ENCODE measurements around the gene SMIM23.
"Not testable (repeated sequence)": the region's sequence is repeated elsewhere in the genome, so short reads cannot be mapped to it uniquely, and the experiment has no call there.

The SMIM23 gene

DNA sequence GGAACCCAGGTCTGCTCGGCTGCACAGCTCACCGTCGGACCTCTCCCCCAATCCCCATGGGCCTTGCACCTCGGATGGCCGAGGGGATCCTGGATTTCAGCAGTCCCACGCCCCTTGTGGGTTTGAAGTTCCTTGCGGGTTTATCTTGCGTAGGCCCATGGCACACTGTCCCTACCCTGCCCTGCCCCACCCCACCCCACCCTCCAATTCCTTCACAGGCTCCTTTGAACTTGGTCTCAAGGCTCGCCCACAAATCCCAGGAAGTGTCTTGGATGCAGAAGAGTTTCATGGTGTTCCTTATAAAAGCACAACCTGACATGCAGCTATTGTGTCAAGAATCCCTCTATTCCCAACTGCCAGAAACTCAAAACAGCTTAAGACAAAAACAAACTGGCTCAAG, 11.2 kb upstream of the SMIM23 start:
- no peak for DNase-seq

DNA sequence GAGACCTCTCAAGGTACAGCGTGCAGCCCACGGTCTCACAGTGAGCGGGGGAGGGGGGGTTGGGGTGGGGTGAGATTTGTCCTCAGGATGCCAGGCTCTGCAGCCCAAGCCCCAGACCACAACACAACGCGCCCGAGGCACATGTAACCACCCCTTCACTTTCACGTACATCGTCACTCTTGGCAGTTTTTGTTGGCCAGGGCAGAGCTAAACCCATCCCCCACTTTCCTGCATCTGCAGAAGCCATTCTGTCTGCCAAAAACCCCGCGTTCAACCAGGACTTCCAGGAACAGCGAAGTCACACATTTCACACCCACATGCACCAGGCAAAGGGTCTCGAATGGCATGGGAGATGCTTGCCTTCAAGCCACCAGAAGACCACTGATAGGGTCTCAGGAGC, 9.4 kb upstream of the SMIM23 start:
- no peak for DNase-seq

DNA sequence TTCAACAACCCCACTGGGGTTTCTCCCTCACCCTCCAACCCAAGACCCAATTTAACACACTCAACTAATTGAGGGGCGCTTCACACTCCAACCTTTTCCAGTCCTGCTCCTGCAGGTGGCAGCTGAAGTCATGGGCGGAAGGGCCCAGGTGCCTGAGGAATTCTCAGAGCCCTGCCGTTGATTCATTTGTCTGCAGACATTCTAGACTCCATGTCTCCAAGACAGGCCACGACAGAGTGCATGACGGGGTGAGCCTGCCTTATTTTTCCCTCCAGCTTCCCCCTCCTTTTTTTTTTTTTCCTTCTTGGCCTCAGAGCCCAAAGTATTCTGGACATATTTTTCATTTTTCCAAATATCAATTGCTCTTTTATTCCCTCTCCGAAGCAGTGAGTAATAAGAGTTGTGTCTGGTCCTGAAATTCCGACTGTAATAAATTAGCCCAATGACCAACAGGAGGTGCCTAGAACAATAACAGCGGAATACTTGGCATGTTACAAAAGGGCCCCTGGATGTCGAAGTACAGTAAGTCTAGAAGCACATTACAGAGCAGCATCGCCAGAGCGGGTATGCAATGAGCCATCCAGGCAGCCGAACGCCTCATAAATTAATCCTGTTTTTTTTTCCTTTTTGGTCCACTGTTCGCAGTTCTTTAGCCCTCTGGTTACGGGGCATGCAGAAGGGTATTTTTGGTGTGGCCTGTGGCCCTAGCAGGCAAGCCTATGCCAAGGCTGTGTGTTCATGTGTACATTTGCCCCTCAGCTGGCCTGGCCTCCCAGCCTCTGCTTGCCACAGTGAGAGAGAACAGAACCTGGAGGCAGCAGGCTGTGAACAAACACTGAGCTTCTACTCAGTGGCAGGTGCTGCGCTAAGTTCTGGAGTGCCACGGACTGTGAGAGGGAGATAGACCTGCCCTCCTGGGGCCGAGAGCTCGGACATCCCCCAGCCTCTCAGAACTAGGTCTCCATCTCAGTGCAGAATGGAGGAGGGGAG, 8.6 kb upstream of the SMIM23 start:
- no peak for DNase-seq

DNA sequence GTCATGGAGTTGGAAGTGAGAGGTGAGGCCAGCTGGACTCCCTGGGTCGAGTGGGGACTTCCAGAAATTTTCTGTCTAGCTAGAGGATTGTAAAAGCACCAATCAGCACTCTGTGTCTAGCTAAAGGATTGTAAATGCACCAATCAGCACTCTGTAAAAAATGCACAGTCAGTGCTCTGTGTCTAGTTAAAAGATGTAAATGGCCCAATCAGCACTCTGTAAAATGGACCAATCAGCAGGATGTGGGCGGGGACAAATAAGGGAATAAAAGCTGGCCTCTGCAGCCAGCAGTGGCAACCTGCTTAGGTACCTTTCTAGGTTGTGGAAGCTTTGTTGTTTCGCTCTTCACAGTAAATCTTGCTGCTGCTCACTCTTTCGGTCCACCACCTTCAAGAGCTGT, 3.9 kb upstream of the SMIM23 start:
- not testable (repeated sequence) for DNase-seq

DNA sequence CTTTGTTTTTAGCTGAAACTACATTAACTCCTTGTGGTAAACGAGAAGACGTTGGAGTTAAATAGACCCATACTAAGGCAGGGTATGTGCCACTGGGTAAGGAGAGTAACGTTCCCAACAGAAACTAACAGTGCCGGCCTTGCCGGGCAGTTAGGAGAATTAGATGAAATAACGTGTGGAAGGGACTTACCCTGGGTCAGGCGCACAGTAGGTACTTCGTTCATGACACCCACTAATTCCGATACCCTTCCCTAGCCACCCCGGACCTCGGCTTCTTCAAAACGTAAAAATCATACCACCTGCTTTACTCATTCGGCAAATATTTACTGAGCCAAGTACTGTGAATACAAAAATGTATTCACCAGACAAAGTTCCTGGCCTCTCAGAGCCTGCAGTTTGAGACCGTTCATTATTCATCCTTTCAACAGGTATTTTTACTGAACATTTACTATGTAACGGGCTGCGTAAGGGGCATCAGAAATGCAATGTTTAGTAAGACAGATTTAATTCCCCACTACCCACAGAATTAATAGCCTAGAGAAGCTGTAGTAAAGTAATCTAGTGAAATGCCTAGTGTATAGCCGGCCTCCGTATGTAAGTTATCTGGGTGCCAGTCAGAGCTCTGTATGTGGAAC, 3.2 kb upstream of the SMIM23 start:
- DNase-seq: no peak

DNA sequence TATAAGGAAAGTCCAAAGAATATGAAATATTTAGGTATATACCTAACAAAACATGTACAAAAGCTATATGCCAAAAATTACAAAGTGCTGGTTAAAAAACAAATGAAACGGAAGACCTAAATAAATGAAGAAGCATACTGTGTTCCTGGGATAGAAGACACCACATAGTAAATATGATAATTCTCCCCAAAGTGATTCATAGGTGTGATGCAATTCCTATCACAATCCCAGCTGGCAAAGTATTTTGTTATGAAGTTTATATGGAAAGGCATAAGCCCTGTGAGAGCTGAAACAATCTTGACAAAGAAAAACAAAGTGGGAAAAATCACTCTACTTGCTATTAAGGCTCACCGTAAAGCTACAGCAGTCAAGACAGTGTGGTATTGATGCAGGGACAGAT, 2.6 kb upstream of the SMIM23 start:
- no peak for DNase-seq

DNA sequence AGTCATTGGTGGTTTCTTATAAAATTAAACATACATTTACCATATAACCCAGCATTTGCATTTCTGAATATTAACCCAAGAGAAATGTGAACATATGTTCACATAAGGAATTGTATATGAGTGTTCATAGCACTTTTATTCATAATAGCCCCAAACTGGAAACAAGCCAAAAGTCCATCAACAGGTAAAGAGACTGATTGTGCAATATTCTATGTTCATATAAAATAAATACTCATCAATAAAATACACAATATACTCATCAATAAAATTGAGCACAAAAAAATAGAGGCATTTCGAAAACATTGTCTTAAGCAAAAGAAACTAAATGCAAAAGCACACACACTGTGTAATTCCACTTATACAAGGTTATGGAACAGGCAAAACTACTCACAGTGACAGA, 3.7 kb downstream of the SMIM23 start:
- no peak for DNase-seq

DNA sequence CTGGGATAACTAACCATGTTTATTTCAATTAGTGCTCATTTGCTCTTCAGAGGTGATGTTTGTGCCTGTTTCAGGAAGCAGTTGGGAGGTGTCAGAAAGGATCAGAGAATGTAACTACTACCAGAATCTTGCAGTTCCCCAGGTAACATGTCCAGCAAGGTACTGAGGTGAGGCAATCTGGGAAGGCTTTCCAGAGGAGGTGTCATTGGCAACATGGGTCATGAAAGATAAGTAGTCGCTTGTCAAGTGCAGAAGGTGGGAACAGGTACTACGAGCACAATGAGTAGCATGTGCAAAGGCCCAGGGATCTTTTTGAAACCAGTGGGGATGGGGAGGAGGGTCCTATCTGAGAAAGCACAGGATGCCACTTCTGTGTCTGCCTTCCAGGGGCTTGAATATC, 4.8 kb downstream of the SMIM23 start:
- no peak for DNase-seq

DNA sequence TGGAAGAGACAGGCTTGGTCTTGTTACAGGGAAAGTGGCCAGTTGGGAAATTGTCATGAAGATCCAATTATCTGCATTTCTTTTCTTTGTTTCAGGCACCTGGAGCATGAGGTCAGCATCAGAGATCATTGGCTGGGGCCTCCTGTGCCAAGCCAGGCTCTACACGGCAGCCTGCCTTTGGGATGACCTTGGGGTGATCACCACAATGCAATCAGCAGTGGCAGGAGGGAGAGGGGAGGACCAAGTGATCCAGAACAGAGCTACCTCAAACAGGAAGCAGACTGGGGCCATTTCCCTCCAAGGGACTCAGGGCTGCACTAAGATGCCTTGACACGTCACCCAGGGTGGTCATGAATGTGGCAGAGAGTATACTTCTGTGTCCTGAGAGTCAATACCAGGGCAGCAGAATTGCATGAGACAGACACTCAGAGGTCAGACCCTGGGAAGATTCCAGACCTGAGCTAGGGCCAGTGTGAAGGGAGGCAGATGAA, 8.9 kb downstream of the SMIM23 start:
- no peak for DNase-seq

DNA sequence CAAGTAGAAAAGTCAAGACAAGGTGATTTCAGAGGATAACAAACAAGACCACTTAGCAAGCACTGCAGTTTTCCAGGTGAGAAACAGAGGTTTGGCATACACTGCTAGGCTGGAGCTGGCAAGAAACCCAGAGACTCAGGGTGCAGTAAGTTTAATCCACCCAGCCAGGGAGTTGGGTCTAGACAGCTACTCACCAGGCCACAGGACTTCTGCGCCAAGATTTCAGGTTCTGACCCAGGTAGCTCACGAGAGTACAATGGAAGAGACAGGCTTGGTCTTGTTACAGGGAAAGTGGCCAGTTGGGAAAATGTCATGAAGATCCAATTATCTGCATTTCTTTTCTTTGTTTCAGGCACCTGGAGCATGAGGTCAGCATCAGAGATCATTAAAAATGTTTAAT, 9.8 kb downstream of the SMIM23 start:
- DNase-seq: no peak

DNA sequence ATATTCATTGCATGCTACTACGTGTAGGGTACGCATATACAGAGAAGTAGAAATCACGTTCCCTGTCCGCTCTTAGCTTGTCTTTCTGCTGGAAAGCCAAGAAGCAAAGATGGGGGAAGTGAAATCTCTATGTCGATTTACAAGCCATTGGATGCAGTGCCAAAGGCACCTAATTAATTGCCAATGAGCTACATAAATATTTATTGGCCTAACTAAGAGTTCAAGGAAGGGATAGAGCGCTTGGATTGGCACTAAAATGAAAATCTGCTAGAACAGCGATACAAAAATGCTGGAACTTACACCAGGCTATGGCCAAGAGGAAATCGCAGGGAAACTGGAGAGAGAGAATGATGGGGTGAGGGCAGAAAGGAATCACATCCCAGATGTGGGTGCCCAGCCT, 10.8 kb downstream of the SMIM23 start:
- DNase-seq: no peak

DNA sequence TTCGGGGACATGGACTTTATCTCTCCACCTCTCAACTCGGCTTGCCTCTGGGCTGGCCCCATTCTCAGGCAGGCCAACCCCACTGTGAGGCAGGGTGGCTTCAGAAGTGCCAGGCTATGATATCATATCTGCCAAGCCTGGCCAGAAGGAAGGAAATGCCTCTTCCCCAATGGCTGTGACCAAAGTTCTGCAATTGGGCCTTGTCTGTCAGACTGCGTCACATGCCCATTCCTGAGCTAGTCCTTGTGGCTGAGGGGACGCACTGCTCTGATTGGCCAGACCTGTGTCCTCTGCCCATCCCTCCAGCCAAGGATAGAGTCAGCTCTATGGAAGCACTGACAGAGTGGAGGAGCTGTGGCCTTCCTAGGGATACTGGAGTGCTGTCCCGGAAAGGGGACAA, 11.9 kb downstream of the SMIM23 start:
- no peak for DNase-seq

DNA sequence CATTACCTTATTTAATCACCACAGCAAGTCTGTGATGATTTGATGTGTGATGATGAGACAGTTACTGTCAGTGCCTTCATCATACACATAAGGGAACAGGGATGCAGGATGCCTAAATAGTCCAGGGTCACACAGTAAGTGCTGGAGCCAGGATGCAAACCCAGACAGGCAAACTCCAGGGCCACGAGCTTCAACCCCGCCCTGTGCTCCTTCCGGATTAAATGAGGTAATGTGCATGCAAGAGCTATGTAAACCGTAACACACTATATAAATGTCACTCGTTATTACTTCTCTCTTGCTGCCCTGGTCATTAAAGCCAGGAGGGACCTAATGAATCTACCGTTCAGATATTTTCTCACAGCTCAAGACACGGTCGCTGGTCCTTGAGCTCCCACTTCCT, 12.8 kb downstream of the SMIM23 start:
- no peak for DNase-seq

DNA sequence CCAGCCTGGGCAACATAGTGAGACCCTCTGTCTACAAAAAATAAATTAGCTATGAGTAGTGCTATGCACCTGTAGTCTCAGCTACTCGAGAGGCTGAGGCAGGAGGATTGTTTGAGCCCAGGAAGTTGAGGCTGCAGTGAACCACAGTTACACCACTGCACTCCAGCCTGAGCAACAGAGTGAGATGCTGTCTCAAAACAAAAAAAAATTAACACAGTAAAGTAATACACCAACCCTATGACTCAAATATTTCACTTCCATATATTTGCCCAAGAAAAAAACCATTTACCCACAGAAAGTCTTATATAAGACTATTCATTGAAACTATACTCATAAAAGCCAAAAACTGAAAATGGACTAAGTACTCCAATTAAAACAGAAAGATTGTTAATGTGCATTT, 16.2 kb downstream of the SMIM23 start:
- DNase-seq: no peak

DNA sequence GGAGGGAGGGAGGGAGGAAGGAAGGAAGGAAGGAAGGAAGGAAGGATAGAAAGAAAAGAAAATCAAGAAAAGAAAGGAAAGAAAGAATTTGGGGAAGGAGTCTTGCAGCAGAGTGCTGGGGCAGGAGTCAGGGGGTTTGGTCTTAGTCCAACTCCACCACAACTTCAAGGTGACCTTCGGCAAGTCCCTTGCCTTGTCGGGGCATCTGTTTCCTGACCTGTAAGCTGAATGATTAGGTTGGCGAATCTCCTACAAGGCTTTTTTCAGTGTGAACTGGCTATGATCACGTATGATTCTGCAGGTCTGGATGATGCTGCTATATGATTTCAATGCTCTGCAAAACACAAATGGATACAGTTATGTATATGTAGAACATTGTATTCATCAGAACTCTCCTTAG, 20.1 kb downstream of the SMIM23 start:
- DNase-seq: no peak

DNA sequence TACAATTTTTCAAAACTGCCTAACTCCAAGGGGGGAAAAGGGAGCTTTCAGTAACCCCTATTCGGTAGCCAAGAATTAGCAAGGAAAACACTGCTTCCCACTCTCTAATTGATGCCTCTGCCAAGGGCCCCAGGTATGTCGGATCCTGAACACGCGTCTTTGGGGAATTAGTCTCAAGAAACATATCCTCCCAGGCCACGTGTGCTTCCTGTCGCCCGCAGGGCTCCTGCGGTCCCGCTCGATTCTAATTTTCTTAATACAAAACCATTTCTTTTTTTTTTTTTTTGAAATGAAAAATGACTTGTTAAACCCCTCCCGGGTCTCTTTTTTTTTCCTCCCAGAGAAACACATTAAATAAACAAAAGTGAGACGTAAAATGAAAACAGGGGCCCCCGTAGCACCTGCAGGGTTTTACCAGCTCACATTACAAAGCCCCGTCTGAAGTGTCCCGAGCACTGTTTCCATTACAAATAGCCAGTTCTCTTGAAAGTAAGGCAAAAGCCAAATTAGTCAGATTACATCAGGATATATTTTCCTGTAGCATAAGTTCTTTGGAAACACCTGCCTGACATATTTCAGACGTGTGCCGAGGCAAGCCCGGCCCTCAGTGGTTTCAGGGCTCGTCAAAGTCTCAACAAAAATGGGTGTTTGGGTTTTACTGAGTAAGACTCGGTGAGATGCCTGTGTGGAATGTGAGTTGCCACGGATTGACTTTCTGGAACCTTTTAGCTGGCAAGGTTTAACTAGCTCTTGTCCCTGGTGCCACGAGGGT, 21.5 kb downstream of the SMIM23 start:
- DNase-seq: no peak

DNA sequence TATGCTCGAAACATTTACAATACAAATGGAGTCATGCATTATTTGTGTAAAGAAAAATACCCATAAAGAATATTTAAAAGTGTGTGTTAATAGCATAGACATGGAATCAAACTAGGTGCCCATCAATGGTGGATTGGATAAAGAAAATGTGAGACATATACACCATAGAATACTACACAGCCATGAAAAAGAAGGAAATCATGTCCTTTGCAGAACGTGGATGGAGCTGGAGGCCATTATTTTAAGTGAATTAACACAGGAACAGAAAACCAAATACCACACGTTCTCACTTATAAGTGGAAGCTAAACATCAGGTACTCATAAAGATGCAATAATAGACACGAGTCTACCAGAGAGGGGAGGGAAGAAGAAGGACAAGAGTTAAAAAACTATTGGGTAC, 22.8 kb downstream of the SMIM23 start:
- no peak for DNase-seq

DNA sequence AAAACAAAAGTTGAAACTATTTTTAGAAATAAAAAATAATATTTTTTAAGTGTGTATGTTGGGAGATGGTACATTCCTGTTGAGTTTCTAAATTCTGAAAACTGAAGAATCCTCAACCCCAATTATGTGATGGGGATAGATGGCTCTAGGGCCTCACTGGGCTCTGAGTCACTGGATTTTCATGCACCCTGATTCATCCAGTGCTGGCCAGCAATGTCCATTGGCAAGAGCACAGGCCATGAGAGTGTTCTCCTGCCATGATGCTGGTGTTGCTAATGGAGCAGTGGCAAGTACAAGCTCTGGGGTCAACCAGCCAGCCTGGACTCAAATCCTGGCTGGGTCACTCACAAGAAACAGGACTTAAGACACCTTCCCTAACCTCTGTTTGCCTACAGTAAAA, 23.3 kb downstream of the SMIM23 start:
- no peak for DNase-seq

DNA sequence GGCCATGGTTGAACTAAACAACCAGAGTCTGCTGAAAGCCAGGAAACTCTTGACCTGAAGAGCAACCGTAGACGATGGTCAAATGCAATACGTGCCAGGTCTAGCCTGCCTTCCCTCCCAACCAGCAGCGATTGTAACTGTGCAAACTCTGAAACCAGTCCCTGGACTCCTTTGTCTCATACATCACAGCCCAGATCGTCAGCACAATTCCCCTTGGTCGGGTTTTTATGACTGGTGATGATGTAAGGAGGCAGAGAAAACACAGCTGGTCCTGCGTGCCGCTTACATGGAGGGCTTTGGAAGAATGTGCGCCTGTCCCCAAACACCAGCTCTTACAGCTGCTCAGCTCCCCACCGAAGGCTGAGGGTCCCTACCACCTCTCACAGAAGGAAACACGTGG, 24.6 kb downstream of the SMIM23 start:
- no peak for DNase-seq

DNA sequence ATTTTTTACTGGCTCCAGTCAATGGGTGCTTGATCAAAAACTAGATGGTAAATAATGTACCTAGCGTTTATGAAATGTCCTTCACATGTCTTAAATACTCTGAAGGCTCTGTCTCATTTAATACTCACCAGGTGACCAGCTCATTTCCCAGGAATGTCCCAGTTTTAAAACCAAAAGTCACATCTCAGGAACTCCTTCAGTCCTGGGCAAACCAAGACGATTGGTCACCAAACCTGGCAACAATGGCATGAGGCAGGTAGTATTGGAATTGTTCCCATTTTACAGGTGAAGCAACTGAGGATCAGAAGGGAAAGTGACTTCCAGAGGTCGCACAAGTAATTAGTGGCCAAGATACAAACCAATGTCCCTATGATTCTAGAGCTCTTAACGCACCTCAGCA, 27.7 kb downstream of the SMIM23 start:
- no peak for DNase-seq

DNA sequence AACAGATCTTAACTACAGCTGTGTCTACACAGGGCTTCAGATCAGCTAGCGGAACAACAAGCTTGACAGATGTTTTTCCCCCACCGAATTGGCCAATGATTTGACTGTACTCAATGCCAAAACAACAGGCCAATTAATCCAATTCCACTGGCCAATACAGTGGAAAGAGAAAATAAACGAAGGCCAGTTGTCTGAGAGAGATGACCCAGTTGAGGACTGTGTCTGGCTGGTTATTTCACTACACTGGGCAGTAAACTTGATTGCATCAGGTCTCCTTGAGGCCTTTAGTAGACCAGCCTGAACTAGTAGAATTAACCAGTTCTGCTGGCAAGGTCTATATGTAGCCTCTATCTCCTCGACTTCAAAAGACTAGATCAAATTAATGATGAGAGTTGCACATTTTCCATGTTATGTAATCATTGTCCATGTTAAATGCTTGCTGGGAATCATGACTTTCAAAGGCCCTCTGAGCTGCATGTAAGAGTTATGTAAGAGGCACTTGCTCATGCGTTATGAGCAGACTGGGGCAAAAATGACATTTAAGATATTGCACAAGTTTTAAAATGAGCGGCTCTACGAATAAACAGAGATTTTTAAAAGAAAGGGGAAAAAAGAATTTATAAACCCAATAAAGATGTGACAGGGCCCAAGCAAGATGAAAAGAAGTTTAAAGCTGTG, 28.3 kb downstream of the SMIM23 start:
- DNase-seq: no peak

DNA sequence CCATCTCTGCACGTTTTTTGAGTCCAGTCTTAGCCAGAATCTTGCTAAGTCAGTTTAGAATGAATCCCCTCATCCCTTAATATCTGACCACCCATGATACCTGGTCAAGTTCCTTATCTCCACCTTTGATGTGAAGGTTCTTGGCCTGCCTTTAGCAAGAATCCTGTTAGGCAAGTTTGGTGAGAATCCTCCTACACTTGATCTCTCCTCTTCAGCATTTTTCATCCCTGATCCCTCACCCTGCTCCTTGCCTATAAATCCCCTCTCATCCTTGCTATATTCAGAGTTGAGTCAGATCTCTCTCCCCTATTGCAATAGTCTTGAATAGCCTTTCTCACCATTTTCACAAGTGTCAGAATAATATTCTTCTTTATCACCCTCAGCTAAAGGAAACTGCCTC, 31.0 kb downstream of the SMIM23 start:
- no peak for DNase-seq

DNA sequence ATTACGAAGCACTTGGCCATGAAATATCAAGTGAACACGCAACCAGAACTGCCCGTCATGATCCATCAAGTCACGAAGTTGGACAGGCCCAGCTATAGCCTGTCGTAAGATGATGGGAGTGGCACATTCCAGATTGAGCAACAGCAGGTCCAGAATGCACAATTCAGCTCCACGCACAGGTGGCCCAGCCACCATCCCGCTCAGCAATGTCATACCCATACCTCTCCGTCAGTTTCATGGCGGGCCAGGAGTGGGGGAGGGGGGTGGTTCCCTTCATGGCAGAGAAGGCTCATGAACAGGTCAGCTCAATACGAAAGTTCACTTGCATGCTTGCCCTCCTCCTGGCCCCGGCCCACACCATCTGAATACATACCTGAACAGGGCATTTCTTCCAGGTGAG, 34.9 kb downstream of the SMIM23 start:
- no peak for DNase-seq

Data from activated CD4-positive, alpha-beta T cell treated with anti-CD3 and anti-CD28 coated beads, Interleukin-2, Interleukin-6, amounts not matched to agents 100 ng/mL and 50 ng/mL, durations not matched to agents 16 hours and 8 hours (primary cell).